H9 (cell line): ENCODE measurements around the gene PPP2R2B. TPM values are rescaled to one million over a fixed set of nuclear protein-coding genes. Genes with fewer than 3 reads are reported as not detected.

Experiments
- DNase-seq: peaks from one replicate; pipeline ENCODE4 v3.0.0-alpha.2; 2017
- H2AFZ ChIP-seq: one replicate; pipeline ENCODE4 v1.6.1; 2013; ENCODE audit warnings: mild to moderate bottlenecking, low read length, control low read depth, moderate library complexity
- H2AK5ac ChIP-seq: 2 replicates; pipeline ENCODE4 v1.6.1; 2013; ENCODE audit warnings: low read length, control low read depth, mixed read lengths; ENCODE audit not compliant: insufficient read length
- H2BK120ac ChIP-seq: one replicate; pipeline ENCODE4 v1.6.1; 2013; ENCODE audit warnings: low read depth, mild to moderate bottlenecking, low read length, control low read depth, inconsistent platforms; ENCODE audit not compliant: poor library complexity, severe bottlenecking
- H2BK12ac ChIP-seq: 2 replicates; pipeline ENCODE4 v1.6.1; 2013; ENCODE audit warnings: low read length, control low read depth, mixed read lengths, low read depth; ENCODE audit not compliant: insufficient read length
- H2BK15ac ChIP-seq: 2 replicates; pipeline ENCODE4 v1.6.1; 2013; ENCODE audit warnings: low read depth, low read length, control low read depth
- H2BK20ac ChIP-seq: one replicate; pipeline ENCODE4 v1.6.1; 2013; ENCODE audit warnings: low read depth, mild to moderate bottlenecking, low read length, control low read depth, inconsistent platforms; ENCODE audit not compliant: poor library complexity, severe bottlenecking
- H2BK5ac ChIP-seq: 2 replicates; pipeline ENCODE4 v1.6.1; 2013; ENCODE audit warnings: low read length, control low read depth, mixed read lengths; ENCODE audit not compliant: insufficient read length
- H3K14ac ChIP-seq: 2 replicates; pipeline ENCODE4 v1.6.1; 2013; ENCODE audit warnings: low read length, control low read depth; ENCODE audit not compliant: insufficient read depth
- H3K18ac ChIP-seq: 2 replicates; pipeline ENCODE4 v1.6.1; 2013; ENCODE audit warnings: low read depth, mild to moderate bottlenecking, mixed read lengths, low read length, control low read depth; ENCODE audit not compliant: insufficient read length
- H3K23ac ChIP-seq: 2 replicates; pipeline ENCODE4 v1.6.1; 2013; ENCODE audit warnings: low read length, control low read depth, mixed read lengths, low read depth; ENCODE audit not compliant: insufficient read length
- H3K23me2 ChIP-seq: 2 replicates; pipeline ENCODE4 v1.6.1; 2013; ENCODE audit warnings: low read depth, mild to moderate bottlenecking, mixed read lengths, low read length, control low read depth; ENCODE audit not compliant: insufficient read length, poor library complexity, severe bottlenecking
- H3K27ac ChIP-seq: 2 replicates; pipeline ENCODE4 v1.5.1; 2013; ENCODE audit warnings: low read length, control low read depth, mixed read lengths, low read depth; ENCODE audit not compliant: insufficient read length
- H3K27me3 ChIP-seq: 2 replicates; pipeline ENCODE4 v1.6.1; 2013; ENCODE audit warnings: low read length, control low read depth, inconsistent platforms; ENCODE audit not compliant: insufficient read depth
- H3K4ac ChIP-seq: 2 replicates; pipeline ENCODE4 v1.6.1; 2013; ENCODE audit warnings: low read depth, mild to moderate bottlenecking, control low read depth, inconsistent platforms, low read length, moderate library complexity
- H3K4me1 ChIP-seq: 2 replicates; pipeline ENCODE4 v1.6.1; 2013; ENCODE audit warnings: low read length, control low read depth, inconsistent platforms; ENCODE audit not compliant: insufficient read depth
- H3K4me2 ChIP-seq: 2 replicates; pipeline ENCODE4 v1.6.1; 2013; ENCODE audit warnings: low read length, control low read depth, mixed read lengths; ENCODE audit not compliant: insufficient read length, insufficient read depth
- H3K56ac ChIP-seq: 2 replicates; pipeline ENCODE4 v1.6.1; 2013; ENCODE audit warnings: low read depth, mild to moderate bottlenecking, mixed read lengths, low read length, control low read depth; ENCODE audit not compliant: insufficient read length
- H3K79me1 ChIP-seq: 2 replicates; pipeline ENCODE4 v1.6.1; 2013; ENCODE audit warnings: low read depth, mild to moderate bottlenecking, moderate library complexity, low read length, control low read depth, inconsistent platforms; ENCODE audit not compliant: insufficient read depth, poor library complexity, severe bottlenecking
- H3K79me2 ChIP-seq: 2 replicates; pipeline ENCODE4 v1.6.1; 2013; ENCODE audit warnings: low read length, control low read depth, inconsistent platforms; ENCODE audit not compliant: insufficient read depth
- H3K9ac ChIP-seq: 2 replicates; pipeline ENCODE4 v1.6.1; 2013; ENCODE audit warnings: low read length, control low read depth, mixed read lengths; ENCODE audit not compliant: insufficient read length; ENCODE audit errors: extremely low read depth
- H3K9me3 ChIP-seq: one replicate; pipeline ENCODE4 v1.6.1; 2013; ENCODE audit warnings: low read depth, low read length, inconsistent platforms; ENCODE audit not compliant: control insufficient read depth
- H3T11ph ChIP-seq: one replicate; pipeline ENCODE4 v1.6.1; 2013; ENCODE audit warnings: mild to moderate bottlenecking, low read length, control low read depth, inconsistent platforms
- H4K20me1 ChIP-seq: one replicate; pipeline ENCODE4 v1.6.1; 2013; ENCODE audit not compliant: control insufficient read depth, insufficient read length, insufficient read depth
- H4K5ac ChIP-seq: 2 replicates; pipeline ENCODE4 v1.6.1; 2013; ENCODE audit warnings: low read depth, mild to moderate bottlenecking, mixed read lengths, low read length, control low read depth; ENCODE audit not compliant: insufficient read length
- H4K8ac ChIP-seq: replicated peaks from 2 replicates; pipeline ENCODE4 v1.6.1; 2013; ENCODE audit warnings: low read length, control low read depth, mixed read lengths, low read depth; ENCODE audit not compliant: insufficient read length
- H4K91ac ChIP-seq: 2 replicates; pipeline ENCODE4 v1.6.1; 2013; ENCODE audit warnings: low read depth, mild to moderate bottlenecking, moderate library complexity, mixed read lengths, low read length, control low read depth; ENCODE audit not compliant: insufficient read length
- H3K27ac Mint-ChIP-seq, 3 experiments: 2 replicates in 2 of 3; 3 replicates in 1 of 3; pipeline ENCODE4 v1.8.0; 2020 to 2021; ENCODE audit warnings: mixed read lengths in 3 of 3, mild to moderate bottlenecking in 1 of 3, moderate library complexity in 1 of 3
- H3K27me3 Mint-ChIP-seq: 2 replicates; pipeline ENCODE4 v1.8.0; 2021; ENCODE audit warnings: low read depth, mild to moderate bottlenecking, moderate library complexity, mixed read lengths
- H3K36me3 Mint-ChIP-seq, 3 experiments: 2 replicates in 2 of 3; 3 replicates in 1 of 3; pipeline ENCODE4 v1.8.0; 2020 to 2021; ENCODE audit warnings: low read depth in 3 of 3, mixed read lengths in 3 of 3; ENCODE audit not compliant: insufficient read depth in 1 of 3
- H3K4me1 Mint-ChIP-seq, 2 experiments: 2 replicates each; pipeline ENCODE4 v1.8.0; 2020; ENCODE audit warnings: mixed read lengths in 2 of 2
- H3K4me3 Mint-ChIP-seq, 2 experiments: 2 replicates in 1 of 2; 3 replicates in 1 of 2; pipeline ENCODE4 v1.8.0; 2020 to 2021; ENCODE audit warnings: mild to moderate bottlenecking in 2 of 2, mixed read lengths in 2 of 2, moderate library complexity in 1 of 2
- H3K9me3 Mint-ChIP-seq, 2 experiments: 2 replicates in 1 of 2; 3 replicates in 1 of 2; pipeline ENCODE4 v1.8.0; 2020; ENCODE audit warnings: mild to moderate bottlenecking in 2 of 2, mixed read lengths in 2 of 2, moderate library complexity in 1 of 2
- CTCF ChIP-seq: fragments of 200-600 bp; sonication (generic); conservative IDR thresholded peaks from 3 replicates; pipeline ENCODE4 v1.8.0; 2021; ENCODE audit warnings: antibody characterized with exemption, mild to moderate bottlenecking
- WGBS: extraction: QIAGEN DNeasy Blood & Tissue Kit; methylation state at CpG from one replicate; pipeline ENCODE4 v1.1.7; 2013; ENCODE audit warnings: missing lambda C conversion rate, low lambda C conversion rate, mixed read lengths; ENCODE audit not compliant: insufficient read length; ENCODE audit errors: extremely low coverage; 5-methylcytosine and 5-hydroxymethylcytosine counted together
- total RNA-seq: library from RNA; stranded (reverse); gene quantifications from 2 replicates; pipeline ENCODE4 v1.2.1, GENCODE V29; 2021

PPP2R2B gene
- total RNA-seq, 1 experiment from 2014 or later, result 14.3 TPM

- Histone ChIP-seq H4K5ac (no peak overlapping the region), H3K56ac (no peak overlapping the region), H3K4me2 (no peak overlapping the region), H2BK15ac (no peak overlapping the region), H3K23ac (no peak overlapping the region), H4K20me1 (no peaks in the 10 kb centered on the region), H3K4me1 (peaks cover 2% of the 10 kb centered on the region; the same call in 1 of the 2 replicates), H3K79me1 (no peaks in the 10 kb centered on the region), H3K27me3 (no peaks in the 10 kb centered on the region), H3K23me2 (no peaks in the 10 kb centered on the region), H2AFZ (no peak overlapping the region), H3T11ph (no peak overlapping the region), H4K91ac (no peak overlapping the region), H4K8ac (no peak overlapping the region), H2BK120ac (no peak overlapping the region), H2AK5ac (no peak overlapping the region), H2BK20ac (no peak overlapping the region), H2BK5ac (no peak overlapping the region), H3K79me2 (no peaks in the 10 kb centered on the region), H3K18ac (no peak overlapping the region), H3K9ac (no peak overlapping the region), H3K14ac (no peak overlapping the region), H3K27ac (no peak overlapping the region), H3K9me3 (no peaks in the 10 kb centered on the region), H2BK12ac (no peak overlapping the region), H3K4ac (no peak overlapping the region)
- Mint-ChIP-seq H3K27ac (no peak overlapping the region), H3K36me3 (peaks cover 0 to 8% (median 4%) of the 10 kb centered on the region in 3 experiments; a peak in 5 of 7 replicates), H3K9me3 (no peaks in the 10 kb centered on the region), H3K4me3 (no peak overlapping the region), H3K4me1 (peaks cover 19 to 23% of the 10 kb centered on the region in 2 experiments), H3K27me3 (no peaks in the 10 kb centered on the region)
- no peak for DNase-seq
- no CpG with 5 or more reads among the region's 7 CpGs for WGBS
- no peak for TF ChIP-seq CTCF
These were observed 221.9 kb downstream of the PPP2R2B start for GRCh38 chr5:146656703-146657102.
